Activated T-cell treated with anti-CD3 and anti-CD28 coated beads, Interleukin-2, amount 50 U/mL, for 4 hours (primary cell): ENCODE data around the gene CRYGS. TPM values are rescaled to one million over a fixed set of nuclear protein-coding genes. Genes with fewer than 3 reads are reported as not detected.
"Not testable (repeated sequence)": the region's sequence is repeated elsewhere in the genome, so short reads cannot be mapped to it uniquely, and the experiment has no call there.

Experiments used
- ATAC-seq, 2 donors: fragments of 200-7000 bp; cut with Tn5 transposase; one replicate each; pipeline ENCODE4 v1.10.0; 2021
- DNase-seq: peaks from one replicate; pipeline ENCODE4 v3.0.0-alpha.2; 2020
- H3K27me3 Mint-ChIP-seq: one replicate; pipeline ENCODE4 v1.8.0; 2021; ENCODE audit warnings: low read depth, mixed read lengths
- H3K36me3 Mint-ChIP-seq: one replicate; pipeline ENCODE4 v1.8.0; 2022; ENCODE audit warnings: mixed read lengths; ENCODE audit not compliant: insufficient read depth
- H3K4me1 Mint-ChIP-seq: one replicate; pipeline ENCODE4 v1.8.0; 2021; ENCODE audit warnings: low read depth, mixed read lengths
- H3K4me3 Mint-ChIP-seq: one replicate; pipeline ENCODE4 v1.8.0; 2021; ENCODE audit warnings: mild to moderate bottlenecking, moderate library complexity, mixed read lengths
- H3K9me3 Mint-ChIP-seq: one replicate; pipeline ENCODE4 v1.8.0; 2021; ENCODE audit warnings: mixed read lengths
- total RNA-seq, 3 donors: library from RNA; stranded (reverse); gene quantifications; one replicate each; pipeline ENCODE4 v1.2.1, GENCODE V29; 2021

The CRYGS gene
- total RNA-seq, 3 donors from 2014 or later: 1.7 to 1.8 (median 1.8) TPM

DNA sequence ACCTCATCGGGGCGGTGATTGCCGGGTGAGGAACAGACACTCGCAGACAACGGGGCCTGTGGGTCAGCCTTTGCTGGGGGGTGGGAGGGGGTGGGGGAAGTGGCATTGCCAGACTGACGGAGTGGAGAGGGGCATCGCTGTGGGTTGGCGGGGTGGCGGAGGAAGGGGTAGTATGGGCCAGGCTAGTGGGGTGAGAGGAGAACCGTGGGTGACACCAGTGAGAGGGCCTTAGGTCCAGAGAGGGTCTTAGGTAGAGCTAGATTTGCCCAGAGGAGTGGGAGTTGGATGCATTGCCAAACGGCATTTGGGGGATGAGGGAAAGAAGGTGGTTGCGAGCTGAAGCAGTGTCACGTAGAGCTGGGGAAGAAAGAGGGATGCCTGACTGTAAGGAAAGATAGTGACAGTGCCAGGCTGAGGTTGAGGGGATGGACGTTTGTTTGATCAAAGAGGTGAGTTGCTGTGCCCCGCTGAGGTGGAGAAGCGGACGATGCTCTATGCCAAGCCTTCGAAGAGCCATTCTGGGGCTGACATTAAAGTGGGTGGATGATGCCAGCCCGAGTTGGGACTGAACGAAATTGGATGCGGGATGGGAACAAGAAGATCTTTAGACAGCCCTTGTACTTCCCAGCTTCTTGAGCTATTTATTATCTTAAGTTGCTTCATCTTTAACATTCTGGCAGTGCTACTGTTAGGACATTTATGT, 26.9 kb upstream of the CRYGS start:
- Mint-ChIP-seq H3K4me1 (peaks cover 57% of the 10 kb centered on the region), H3K9me3 (no peaks in the 10 kb centered on the region), H3K27me3 (no peaks in the 10 kb centered on the region), H3K36me3 (peaks cover 17% of the 10 kb centered on the region), H3K4me3 (peak overlapping the region; percentile 99)
- DNase-seq: no peak
- no peak for ATAC-seq

DNA sequence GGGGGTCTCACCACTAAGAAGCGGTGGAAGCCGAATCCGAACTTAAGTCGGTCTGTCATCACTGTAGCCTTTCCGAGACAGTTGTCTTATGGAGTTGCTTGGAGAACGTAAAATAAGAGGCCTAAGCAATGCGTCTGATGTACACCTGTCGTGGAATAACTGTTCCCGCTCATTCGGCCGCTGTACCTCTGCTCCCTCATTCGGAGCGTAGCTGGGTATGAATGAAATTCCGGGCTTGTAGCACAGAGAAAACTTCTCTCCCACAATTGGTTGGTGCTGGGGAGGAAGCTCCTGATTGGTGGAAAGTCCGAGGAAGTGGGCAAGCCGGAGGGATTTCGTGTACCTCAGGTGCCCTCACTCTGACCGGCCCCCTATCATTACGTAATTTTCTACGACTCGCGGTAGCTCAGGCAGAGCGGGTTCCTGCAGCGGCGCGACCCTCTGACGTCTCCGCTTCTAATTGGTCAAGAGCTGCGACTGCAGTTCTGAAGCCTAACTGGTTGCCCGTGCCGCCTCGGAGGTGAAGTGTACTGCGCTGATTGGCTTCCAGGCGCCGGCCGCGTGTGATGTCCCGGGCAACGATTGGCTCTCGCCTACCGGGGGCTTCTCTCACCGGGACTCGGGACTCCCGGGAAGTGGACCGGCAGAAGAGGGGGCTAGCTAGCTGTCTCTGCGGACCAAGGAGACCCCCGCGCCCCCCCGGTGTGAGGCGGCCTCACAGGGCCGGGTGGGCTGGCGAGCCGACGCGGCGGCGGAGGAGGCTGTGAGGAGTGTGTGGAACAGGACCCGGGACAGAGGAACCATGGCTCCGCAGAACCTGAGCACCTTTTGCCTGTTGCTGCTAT, 26.1 kb upstream of the CRYGS start, which contains the start of gene DNAJB11:
DNAJB11 (plus strand) TSS at position 625 of the 845 bp plus-strand sequence; CDS start at position 803, 178 bp downstream.
- peaks cover 58% of the 10 kb centered on the region for H3K4me1 Mint-ChIP-seq
- H3K9me3 Mint-ChIP-seq: no peaks in the 10 kb centered on the region
- no peaks in the 10 kb centered on the region for H3K27me3 Mint-ChIP-seq
- peaks cover 14% of the 10 kb centered on the region for H3K36me3 Mint-ChIP-seq
- peak within 1 kb of the TSS; percentile 99 for H3K4me3 Mint-ChIP-seq
- DNase-seq: peak; percentile 97
- peak; percentile 85 to 88 for ATAC-seq

- peaks cover 59% of the 10 kb centered on the region for H3K4me1 Mint-ChIP-seq
- ATAC-seq: no peak
These were observed 25.6 kb upstream of the CRYGS start for GRCh38 chr3:186569779-186570095.

DNA sequence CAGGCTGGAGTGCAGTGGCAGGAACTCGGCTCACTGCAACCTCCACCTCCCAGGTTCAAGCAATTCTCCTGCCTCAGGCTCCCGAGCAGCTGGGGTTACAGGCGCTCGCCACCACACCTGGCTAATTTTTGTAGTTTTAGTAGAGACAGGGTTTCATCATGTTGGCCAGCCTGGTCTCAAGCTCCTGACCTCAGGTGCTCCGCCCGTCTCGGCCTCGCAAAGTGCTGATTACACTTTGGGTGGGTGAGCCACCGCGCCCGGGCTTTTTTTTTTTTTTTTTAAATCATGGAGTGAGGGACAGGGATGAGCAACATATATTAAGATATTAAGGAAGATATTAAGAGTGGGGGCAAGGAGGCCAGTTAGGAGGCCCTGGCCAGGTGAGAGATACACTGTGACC, 25.2 kb upstream of the CRYGS start:
- Mint-ChIP-seq H3K36me3 (peaks cover 10% of the 10 kb centered on the region), H3K4me1 (peaks cover 59% of the 10 kb centered on the region), H3K4me3 (peak overlapping the region; percentile 99)
- not testable (repeated sequence) for DNase-seq, ATAC-seq, H3K27me3 Mint-ChIP-seq, H3K9me3 Mint-ChIP-seq

More at GRCh38 chr3:186569779-186570095, 25.6 kb upstream of the CRYGS start:
- no peaks in the 10 kb centered on the region for H3K27me3 Mint-ChIP-seq
- H3K36me3 Mint-ChIP-seq: peaks cover 14% of the 10 kb centered on the region
- H3K9me3 Mint-ChIP-seq: no peaks in the 10 kb centered on the region
- no peak for DNase-seq
- H3K4me3 Mint-ChIP-seq: peak overlapping the region; percentile 99

- DNase-seq (peak; percentile 92), ATAC-seq (peak; percentile 66 to 70)
- H3K4me3 Mint-ChIP-seq: peak within 1 kb of the TSS; percentile 93
- H3K27me3 Mint-ChIP-seq: no peaks in the 10 kb centered on the region
- no peaks in the 10 kb centered on the region for H3K9me3 Mint-ChIP-seq
- peaks cover 66% of the 10 kb centered on the region for H3K4me1 Mint-ChIP-seq
- H3K36me3 Mint-ChIP-seq: peaks cover 7% of the 10 kb centered on the region
These were observed 23.1 kb upstream of the CRYGS start, which contains the start of gene TBCCD1 for GRCh38 chr3:186567072-186567921. Gene TBCCD1 (minus strand): TSS chr3:186567339. CDS start chr3:186564329, 3,010 bp downstream.

DNA sequence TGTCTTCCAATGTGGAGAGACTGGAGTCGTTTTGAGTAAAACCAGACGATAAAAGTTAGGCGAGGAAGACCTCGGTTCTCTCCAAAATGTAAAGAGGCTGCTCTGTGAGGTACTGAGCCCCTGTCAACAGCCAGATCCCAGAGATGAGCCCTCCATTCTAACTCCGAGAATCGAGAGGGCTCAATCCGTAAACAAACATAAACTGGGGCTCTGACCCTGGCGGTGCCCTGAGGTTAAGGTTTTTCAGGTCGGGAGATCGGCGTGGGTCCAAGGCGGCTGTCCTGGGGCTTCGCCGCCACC, 22.5 kb upstream of the CRYGS start:
- Mint-ChIP-seq H3K4me3 (peak overlapping the region; percentile 93), H3K4me1 (peaks cover 67% of the 10 kb centered on the region), H3K27me3 (no peaks in the 10 kb centered on the region), H3K9me3 (no peaks in the 10 kb centered on the region), H3K36me3 (peaks cover 10% of the 10 kb centered on the region)
- no peak for DNase-seq
- ATAC-seq: peak in 1 of 2 donors; percentile 0

DNA sequence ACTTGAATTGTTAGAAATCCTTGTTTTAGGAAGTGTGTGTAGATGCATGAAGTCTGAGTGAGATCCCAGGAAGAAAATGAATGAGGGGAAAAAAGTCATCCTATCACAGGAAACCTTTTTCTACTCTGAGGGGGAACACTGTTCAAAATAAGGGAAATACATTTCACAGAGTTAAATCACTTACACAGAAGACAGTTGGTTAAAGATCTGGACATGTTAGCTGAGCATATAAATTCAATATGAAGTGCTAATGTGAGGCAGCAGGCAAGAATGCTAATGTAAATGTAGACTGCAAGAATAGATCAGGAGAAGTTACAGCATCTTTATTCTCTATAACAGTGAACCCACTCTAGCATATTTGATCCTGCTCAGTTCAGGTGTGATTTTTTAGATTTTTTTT, 20.4 kb upstream of the CRYGS start:
- DNase-seq (no peak), ATAC-seq (no peak)
- Mint-ChIP-seq H3K4me3 (peak overlapping the region; percentile 4), H3K9me3 (no peaks in the 10 kb centered on the region), H3K36me3 (peaks cover 16% of the 10 kb centered on the region), H3K27me3 (no peaks in the 10 kb centered on the region), H3K4me1 (peaks cover 66% of the 10 kb centered on the region)

DNA sequence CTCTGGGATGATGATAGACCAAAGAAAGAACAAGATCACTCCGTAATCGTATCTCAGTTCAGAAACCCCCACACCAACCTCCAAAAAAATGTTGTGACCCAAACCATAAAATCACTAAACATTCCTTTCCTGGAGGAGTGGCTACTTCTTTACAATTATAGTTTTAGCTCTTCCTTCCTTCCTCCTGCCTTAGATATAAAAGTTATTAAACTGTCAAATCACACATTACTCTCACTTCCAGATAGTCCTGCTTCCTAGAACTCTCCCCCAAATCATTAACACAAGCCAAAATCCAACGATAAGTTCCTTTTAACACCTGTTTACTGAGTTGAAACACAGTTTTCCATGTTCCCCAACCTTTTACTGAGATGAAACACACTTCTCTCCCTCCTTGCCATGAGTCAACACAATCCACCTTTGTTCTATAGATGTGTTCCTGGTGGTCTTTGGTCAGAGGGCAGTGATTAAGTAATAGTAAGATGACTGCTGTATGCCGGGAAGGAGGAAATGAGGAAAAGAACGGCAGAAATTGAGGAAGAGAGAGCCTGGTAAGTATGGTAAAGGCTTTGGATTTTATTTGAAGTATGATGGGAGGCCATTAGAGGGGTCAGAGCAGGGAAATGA, 8.3 kb upstream of the CRYGS start:
- no peak for ATAC-seq
- Mint-ChIP-seq H3K9me3 (no peaks in the 10 kb centered on the region), H3K4me1 (peaks cover 3% of the 10 kb centered on the region), H3K36me3 (peaks cover 37% of the 10 kb centered on the region), H3K27me3 (no peaks in the 10 kb centered on the region), H3K4me3 (no peak overlapping the region)
- no peak for DNase-seq

- no peak for DNase-seq
- no peak overlapping the region for H3K4me3 Mint-ChIP-seq
- no peaks in the 10 kb centered on the region for H3K9me3 Mint-ChIP-seq
- ATAC-seq: no peak
- peaks cover 28% of the 10 kb centered on the region for H3K36me3 Mint-ChIP-seq
- no peaks in the 10 kb centered on the region for H3K4me1 Mint-ChIP-seq
- H3K27me3 Mint-ChIP-seq: no peaks in the 10 kb centered on the region
These were observed 7.2 kb upstream of the CRYGS start for GRCh38 chr3:186551387-186551786.

- Mint-ChIP-seq H3K9me3 (no peaks in the 10 kb centered on the region), H3K27me3 (no peaks in the 10 kb centered on the region), H3K4me1 (no peaks in the 10 kb centered on the region), H3K36me3 (peaks cover 23% of the 10 kb centered on the region), H3K4me3 (no peak overlapping the region)
- ATAC-seq: no peak
- DNase-seq: no peak
These were observed 5.3 kb upstream of the CRYGS start for GRCh38 chr3:186549497-186549896.

DNA sequence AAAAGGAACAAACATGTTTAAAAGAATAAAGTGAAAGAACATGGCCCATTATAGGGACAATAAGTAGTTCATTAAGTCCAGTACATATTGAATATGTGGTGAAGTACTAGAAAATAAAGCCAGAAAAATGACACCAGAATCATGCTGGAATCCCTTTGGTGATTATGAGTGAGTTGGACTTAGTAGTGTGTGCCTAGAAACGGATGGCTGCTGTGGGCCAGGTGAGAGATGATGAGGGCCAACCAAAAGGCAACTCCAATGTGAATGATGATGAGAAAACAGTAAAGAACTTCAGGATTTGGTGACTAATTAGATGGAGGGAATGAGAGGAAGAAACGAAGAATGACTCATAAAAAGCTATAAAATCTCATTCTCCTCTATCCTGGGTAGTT, 3.3 kb downstream of the CRYGS start:
- Mint-ChIP-seq H3K27me3 (no peaks in the 10 kb centered on the region), H3K9me3 (no peaks in the 10 kb centered on the region), H3K4me3 (no peak overlapping the region), H3K4me1 (peaks cover 48% of the 10 kb centered on the region), H3K36me3 (peaks cover 21% of the 10 kb centered on the region)
- no peak for DNase-seq
- peak; percentile 4 to 15 for ATAC-seq

- H3K4me1 Mint-ChIP-seq: peaks cover 53% of the 10 kb centered on the region
- DNase-seq (peak; percentile 82), ATAC-seq (peak; percentile 66 to 75)
- H3K4me3 Mint-ChIP-seq: no peak overlapping the region
- H3K27me3 Mint-ChIP-seq: no peaks in the 10 kb centered on the region
- H3K36me3 Mint-ChIP-seq: peaks cover 21% of the 10 kb centered on the region
- no peaks in the 10 kb centered on the region for H3K9me3 Mint-ChIP-seq
These were observed 3.9 kb downstream of the CRYGS start for GRCh38 chr3:186540221-186540834.

GRCh38 chr3:186538779-186539178, 5.4 kb downstream of the CRYGS start:
- Mint-ChIP-seq H3K36me3 (peaks cover 12% of the 10 kb centered on the region), H3K9me3 (no peaks in the 10 kb centered on the region), H3K4me3 (no peak overlapping the region), H3K27me3 (no peaks in the 10 kb centered on the region), H3K4me1 (peaks cover 67% of the 10 kb centered on the region)
- DNase-seq (no peak), ATAC-seq (no peak)
